ENCODE data around the gene ROCK2.

Gene ROCK2

DNA sequence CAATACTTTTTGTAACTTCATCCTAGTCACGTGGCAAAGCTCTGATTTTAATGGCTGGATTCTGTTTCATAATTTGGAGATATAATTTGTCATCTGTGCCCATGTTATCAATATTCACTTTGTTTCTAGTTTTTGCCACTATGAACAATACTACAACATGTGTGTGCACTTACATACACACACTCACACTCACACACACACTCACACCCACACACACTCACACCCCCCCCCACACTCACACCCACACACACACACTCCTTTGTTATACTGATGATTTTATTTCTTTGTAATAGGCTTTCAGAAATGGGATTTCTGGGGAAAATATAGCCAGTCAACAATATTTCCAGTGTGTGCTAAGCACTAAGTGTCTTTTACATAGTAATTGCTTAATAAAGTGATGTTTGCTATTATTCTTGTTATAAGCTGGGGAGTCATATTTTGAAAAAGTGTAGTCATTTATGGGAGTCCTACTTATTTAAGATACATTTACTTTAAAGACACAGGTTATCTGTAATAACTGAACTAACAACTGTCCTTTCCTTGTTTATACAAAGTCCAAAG, 22.8 kb upstream of the ROCK2 start:
- no peak for DNase-seq (ENCODE audit: low read depth)

GRCh38 chr2:11366326-11366741, 21.9 kb upstream of the ROCK2 start:
- DNase-seq (ENCODE audit: low read depth) = no peak

DNA sequence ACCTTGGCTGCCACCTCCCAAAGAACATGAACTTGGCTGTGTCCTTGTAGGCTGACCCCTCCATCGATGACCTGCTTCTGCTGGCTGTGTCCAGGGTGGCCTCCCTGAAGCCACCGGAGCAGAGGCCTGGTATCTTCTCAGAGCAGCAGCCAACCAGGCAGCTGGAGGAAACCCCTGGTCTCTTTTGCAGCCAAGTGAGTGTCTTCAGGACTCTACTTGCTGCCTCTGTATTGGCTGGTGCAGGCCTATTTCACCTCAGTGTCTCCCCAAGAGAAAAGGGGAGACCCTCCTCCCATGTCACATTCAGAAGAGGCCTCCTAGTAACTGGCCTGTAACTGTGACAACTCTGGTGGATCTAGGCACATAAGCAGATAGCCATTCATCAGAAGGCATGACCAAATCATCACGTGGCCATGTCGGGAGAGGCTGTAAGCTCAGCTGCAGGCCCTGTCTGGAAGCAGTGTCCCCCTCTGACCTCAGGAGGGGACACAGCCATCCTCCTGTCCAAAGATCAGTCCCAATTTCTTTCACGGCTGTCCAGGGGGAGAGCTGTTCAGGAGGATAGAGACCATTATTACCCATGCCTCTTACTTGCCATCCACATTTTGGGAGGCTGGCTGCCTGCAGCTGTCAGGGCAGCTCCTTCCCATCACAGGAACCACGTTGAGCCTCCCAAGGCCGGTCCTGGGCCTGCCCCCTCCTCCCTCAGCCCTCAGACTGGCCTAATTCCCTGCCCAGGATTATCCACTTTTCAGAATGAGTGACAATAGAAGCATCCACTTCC, 20.9 kb upstream of the ROCK2 start:
- DNase-seq (ENCODE audit: low read depth) = no peak

GRCh38 chr2:11364565-11364887, 20.1 kb upstream of the ROCK2 start:
- no peak for DNase-seq (ENCODE audit: low read depth)

GRCh38 chr2:11363868-11364564, 19.6 kb upstream of the ROCK2 start:
- no peak for DNase-seq (ENCODE audit: low read depth)

- no peak for DNase-seq (ENCODE audit: low read depth)
Measured at GRCh38 chr2:11359865-11360264, 15.4 kb upstream of the ROCK2 start.

DNA sequence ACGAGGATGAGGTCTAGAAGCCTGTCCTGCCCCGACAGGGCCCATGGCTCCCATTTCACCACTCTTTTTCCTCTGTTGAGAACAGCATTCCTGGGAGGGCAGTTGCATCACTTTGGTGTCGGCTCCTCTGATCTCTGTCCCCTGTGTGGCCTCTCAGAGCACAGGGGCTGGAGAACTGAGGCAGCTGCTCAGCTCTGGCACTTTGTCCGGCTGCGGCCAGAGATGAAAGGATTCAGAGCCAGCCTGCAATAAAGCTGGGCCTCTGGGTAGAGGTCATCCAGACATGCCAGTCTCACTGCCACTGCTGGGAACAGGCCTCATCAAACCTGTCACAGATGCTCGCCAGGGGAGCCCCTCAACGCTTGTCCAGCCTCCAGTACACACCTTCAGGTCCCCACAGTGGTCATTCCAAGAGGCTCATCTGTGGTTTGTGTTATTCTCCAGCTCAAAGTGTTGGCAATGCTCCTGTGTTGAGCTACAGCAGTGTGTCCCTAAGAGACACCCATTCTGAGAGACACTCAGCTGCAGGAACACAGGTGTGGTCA, 13.1 kb upstream of the ROCK2 start:
- DNase-seq (ENCODE audit: low read depth) = no peak

DNA sequence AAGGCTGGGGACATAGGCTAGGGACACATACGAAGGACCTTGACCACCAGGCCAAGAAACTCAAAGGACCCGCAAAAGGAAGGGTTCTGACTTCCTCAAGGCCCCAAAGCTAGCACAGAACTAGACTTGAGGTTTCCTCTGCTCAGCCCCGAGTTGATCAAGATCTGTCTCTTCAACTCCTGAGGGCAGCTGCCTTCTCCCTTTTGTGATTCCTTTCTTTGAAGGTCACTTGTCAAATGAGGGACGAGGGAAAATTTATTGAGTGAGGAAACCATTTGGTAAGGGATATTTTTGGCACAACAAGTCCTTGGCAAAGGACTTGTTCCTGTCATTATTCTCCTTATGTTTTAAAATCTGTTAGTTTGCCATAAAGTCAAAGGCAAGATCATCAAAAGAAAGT, 12.3 kb upstream of the ROCK2 start:
- DNase-seq (ENCODE audit: low read depth) = no peak

- DNase-seq (ENCODE audit: low read depth) = no peak
Measured at GRCh38 chr2:11355194-11356053, 11.0 kb upstream of the ROCK2 start.

DNA sequence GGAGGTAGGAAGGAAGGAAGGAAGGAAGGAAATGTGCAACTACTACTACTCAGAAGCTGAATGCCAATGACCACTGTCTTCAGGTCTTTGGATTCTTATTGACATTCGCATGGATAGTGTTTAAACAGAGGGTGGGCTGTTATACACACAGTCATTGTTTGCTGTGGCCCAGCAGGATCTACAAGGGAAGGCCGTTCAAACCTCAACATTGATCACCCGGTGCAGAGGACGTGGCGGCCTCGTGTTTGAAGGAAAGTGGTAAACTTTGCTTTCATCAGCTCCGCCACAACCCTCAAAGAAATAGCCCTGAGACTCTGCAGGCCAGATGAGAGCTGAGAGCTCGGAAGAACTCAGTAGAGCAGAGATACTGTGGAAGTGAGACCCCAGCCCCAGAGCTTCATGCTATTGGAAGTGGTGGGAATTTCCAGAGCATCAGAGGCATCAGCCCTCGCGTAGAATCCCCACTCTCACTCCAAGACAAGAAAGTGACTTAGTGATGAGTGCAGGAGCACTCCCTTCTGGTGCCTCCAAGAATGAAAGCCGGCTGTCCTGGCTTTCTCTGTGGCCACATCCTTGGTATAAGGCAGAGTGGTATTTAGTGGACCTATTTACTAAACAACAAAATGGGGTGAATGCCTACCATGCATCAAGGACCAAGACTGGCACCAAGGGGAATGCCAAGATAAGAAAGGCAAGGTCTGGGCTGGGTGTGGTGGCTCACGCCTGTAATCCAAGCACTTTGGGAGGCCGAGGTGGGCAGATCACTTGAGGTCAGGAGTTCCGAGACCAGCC, 10.1 kb upstream of the ROCK2 start:
- DNase-seq (ENCODE audit: low read depth) = no peak

- no peak for DNase-seq (ENCODE audit: low read depth)
Measured at GRCh38 chr2:11352781-11353537, 8.5 kb upstream of the ROCK2 start.

GRCh38 chr2:11348209-11348749, 3.8 kb upstream of the ROCK2 start:
- no peak for DNase-seq (ENCODE audit: low read depth)

DNA sequence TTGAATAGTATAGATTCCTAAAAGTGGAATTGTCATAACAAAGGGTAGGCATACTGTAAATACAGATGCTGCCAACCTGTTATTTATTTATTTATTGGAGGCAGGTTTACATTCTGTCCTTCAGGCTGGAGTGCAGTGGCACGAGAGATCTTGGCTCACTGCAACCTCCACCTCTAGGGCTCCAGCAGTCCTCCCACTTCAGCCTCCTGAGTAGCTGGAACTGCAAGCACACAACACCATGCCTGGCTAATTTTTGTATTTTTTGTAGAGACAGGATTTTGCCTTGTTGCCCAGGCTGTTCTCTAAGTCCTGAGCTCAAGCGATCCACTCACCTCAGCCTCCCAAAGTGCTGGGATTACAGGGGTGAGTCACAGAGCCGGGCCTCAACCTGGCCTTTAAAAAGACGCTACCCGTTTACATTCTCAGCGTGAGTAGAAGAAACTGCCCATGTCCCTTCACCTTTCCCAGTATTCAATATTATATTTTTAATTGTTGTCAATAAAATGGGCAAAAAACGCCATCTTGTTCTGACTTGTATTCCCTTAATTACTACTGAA, 3.0 kb upstream of the ROCK2 start:
- no peak for DNase-seq (ENCODE audit: low read depth)

DNA sequence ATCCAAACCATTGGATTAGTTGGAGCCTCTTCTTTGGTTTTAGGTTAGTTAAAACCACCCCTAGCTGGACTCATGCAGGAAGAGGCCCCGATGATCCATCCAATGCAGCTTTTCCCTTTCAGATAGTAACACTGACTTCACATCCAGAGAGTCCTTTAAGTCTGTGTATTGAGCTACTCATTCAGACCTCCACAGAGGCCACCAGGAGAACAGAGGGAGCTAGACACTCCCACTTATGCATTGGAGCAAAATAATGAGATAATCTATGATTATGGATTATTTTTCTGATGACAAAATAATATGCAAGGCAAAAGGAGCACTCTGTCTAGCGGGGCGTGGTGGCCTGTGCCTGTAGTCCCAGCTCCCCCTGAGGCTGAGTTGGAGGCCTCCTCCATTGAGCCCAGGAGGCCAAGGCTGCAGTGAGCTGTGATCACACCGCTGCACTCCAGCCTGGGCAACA, 1.6 kb upstream of the ROCK2 start:
- no peak for DNase-seq (ENCODE audit: low read depth)

- no peak for DNase-seq (ENCODE audit: low read depth)
Measured at GRCh38 chr2:11344956-11345677, 681 bp upstream of the ROCK2 start.

DNA sequence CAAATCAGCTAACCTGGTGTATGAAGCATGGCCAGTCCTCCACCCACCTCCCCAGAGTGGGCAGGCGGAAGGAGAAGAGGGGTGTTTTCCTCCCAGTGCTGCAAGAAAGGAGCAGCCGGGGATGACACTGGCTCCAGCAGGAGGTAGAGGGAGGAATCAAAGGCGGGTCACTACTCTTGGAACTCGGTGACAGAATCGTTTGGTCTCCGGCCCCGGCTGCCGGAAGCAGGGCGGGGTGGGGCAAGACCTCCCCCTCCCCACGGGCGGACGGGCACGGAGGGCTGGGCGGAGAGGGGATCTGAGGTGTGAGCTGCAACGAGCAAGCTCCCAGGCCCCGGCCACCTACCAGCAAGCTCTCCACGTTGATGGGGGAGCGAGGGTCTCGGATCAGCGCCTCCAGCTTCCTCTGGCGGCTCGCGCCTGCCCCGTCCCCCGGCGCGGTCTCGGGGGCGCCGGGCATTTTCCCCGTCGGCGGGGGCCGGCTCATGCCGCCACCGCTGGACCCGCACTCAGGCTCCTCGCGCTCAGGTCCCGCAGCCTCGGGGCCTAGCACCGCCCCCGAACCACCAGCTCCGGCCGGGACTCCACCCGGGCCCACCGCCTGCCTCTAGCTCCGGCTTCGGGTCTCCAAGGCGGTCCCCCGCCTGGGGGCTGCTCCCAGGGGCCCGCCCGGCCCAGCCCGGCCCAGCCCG, 640 bp downstream of the ROCK2 start:
- no peak for DNase-seq (ENCODE audit: low read depth)

- DNase-seq (ENCODE audit: low read depth) = no peak
Measured at GRCh38 chr2:11343368-11343649, 1.1 kb downstream of the ROCK2 start.

DNA sequence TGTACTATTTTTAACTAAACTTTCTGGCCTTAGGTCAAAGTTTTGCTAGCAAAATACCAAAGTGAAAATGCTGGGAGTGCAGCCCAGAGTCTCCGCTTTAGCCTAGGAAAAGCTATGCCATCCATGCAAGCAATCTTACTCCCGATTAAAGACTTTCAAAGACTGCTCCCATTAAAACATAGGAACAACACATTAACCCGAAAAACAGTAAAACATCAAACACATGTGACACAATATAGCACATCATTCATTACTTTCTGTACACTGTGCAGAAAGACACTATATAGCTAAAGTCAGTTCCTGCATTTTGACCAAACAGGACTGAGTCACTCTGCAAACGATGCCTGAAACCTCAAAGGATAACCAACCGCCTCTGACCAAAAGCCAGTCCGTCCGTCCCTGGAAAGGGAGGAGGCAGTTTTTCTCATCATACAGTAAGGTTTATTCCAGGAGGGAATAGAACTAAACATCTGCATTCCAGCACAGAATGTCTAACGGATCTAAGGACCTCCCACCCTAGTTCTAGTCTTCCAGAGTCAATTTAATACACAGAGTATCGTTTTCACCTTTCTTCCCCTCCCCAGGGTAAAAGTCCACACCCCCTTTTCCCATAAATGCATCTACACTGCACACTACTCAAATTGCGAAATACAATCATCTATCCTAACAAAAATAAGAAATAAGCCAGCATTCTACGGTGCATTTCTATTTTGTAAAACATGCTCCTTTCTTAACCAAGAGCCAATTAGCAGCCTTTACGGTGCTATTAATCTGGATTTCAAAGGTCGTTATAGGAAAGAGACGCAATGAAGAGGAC, 1.7 kb downstream of the ROCK2 start:
- no peak for DNase-seq (ENCODE audit: low read depth)

All from stimulated activated CD8-positive, alpha-beta memory T cell treated with anti-CD3 and anti-CD28 coated beads, Interleukin-15, amount 100 ng/mL, for 1 hour (primary cell).